RPMI8226 (cell line): ENCODE results near the gene TIGD1.
"Not testable (repeated sequence)": the region's sequence is repeated elsewhere in the genome, so short reads cannot be mapped to it uniquely, and the experiment has no call there.

Experiments used
- DNase-seq: peaks from one replicate; pipeline ENCODE4 v3.0.0-alpha.2; 2015

Gene TIGD1

DNA sequence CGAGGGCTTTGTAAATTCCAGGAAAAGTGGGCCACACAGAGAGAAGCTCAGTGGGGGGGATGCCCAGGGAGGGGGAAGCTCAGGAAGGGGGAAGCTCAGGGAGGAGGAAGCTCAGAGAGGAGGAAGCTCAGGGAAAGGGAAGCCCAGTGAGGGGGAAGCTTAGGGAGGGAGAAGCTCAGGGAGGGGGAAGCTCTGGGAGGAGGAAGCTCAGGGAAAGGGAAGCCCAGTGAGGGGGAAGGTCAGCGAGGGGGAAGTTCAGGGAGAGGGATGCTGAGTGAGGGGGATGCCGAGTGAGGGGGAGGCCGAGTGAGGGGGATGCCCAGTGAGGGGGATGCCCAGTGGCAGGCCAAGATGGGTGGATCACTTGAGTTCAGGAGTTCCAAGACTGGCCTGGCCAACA lies 11.7 kb downstream of the TIGD1 start:
- DNase-seq: no peak

DNA sequence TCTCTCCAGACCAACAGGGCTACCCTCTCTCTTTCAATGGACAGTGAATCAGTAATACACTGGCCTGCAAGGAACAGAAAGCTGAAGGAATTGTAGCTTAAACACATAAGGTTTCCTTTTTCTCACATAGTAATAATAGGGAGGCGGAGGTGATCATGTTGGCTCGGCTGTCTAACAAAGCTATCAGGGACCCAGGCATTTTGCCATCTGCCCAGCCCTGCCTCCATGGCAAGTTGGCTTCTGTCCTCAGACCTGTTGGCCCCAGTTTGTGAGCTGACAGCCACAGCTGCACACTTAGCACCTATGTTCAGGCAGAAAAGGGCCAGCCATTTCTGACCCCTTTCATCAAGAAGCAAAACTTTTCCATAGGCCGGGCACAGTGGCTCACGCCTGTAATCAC lies 12.9 kb downstream of the TIGD1 start:
- DNase-seq: no peak

DNA sequence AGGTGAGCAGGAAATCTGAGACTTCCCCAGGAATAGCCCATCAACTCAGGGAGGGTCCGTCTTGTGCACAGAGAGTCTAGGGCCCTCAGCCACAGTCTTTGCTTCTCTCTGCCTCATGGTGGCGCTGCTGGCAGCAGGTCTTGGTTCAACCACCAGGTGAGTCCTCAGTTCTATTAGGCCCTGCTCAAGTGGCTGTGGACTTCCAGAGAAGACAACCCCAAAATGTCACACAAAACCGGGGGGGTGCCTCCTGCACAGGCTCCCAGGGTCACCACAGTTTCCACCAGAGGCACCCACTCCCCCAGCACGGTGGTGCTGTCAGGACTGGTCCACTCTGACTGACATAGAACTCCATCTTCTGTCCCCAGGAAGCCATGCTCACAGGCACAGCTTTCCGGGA lies 13.3 kb downstream of the TIGD1 start:
- DNase-seq: peak; percentile 38

DNA sequence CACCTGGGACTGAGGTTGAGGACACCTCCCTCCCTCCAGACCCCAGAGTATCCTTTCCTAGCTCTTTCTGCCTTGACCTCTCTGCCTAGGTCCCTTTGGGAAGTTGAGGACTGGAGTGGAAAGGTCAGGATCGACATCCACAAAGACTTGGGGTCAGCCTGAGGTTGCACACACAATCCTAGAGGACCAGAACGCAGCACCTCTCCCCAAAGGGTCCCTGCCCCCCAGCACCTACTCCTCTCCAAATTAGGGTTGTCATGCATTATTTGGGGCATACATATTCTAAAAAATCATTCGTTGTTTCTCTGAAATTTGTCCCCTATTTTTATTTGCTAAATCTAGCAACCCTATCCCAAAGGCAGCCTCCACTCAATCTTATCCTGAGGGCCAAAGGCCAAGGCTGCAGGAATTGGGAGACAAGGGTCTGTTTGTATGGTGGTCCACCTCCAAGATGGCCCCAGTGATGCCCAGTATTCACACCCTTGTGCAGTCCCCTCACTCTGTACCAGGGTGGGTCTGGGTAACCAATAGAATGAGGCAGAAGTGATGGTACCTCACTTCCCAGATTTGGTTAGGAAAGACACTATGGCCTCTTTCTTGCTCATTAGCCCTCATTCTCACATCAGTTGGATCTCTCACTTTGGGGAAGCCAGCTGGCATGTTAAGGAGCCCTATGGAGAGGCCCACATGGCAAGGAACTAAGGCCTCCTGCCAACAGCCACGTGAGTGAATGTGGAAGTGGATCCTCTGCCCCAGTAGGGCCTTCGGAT lies 14.4 kb downstream of the TIGD1 start:
- DNase-seq: no peak

DNA sequence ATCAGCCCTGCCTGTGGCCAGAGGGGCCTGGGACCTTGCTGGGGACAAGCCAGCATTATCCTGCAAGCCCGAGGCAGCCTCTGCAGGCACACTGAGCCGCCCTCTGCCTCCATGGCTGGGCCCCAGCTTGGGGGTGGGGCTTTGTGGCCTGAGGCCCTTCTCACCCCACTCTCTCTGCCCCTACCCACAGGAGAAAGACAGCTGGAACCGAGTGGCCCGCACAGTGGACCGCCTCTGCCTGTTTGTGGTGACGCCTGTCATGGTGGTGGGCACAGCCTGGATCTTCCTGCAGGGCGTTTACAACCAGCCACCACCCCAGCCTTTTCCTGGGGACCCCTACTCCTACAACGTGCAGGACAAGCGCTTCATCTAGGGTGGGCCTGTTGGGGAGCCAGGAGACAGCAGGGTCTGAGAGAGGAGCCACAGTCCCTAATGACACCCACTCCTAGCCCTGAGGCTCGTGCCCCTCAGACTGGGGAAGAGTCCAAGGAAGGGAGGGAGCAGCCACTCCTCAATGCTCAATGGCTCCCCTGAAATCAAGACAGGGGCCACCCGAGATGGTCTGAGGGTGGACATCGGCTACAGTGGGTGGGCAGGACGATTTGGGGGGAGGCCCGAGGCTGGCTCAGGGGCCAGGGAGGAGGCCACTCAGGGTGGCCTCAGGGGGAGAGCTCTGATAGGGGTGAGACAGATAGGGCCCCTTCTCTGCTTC lies 15.3 kb downstream of the TIGD1 start:
- no peak for DNase-seq

DNA sequence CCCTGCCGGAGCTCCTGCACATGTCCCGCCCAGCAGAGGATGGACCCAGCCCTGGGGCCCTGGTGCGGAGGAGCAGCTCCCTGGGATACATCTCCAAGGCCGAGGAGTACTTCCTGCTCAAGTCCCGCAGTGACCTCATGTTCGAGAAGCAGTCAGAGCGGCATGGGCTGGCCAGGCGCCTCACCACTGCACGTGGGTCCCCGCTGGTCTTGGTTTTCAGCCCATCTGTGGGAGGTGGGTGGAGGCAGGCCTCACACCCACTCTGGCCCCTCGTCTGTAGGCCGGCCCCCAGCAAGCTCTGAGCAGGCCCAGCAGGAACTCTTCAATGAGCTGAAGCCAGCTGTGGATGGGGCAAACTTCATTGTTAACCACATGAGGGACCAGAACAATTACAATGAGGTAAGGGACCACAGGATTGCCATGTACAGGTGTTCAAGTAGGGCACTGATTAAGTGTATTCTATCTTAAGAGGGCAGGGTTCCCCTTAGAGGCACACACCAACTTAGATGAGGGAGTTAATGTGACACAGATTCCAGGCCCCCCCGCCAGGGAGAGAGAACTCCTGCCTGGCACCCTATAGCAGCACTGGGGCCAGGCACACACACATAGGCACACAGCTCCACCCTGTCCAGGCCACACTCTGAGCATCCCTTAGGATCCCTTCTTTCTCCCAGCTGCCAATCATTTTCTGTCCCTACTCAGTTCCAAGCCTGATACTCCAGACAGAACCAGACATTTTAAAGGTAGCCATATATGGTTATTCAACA lies 16.2 kb downstream of the TIGD1 start:
- DNase-seq: no peak

DNA sequence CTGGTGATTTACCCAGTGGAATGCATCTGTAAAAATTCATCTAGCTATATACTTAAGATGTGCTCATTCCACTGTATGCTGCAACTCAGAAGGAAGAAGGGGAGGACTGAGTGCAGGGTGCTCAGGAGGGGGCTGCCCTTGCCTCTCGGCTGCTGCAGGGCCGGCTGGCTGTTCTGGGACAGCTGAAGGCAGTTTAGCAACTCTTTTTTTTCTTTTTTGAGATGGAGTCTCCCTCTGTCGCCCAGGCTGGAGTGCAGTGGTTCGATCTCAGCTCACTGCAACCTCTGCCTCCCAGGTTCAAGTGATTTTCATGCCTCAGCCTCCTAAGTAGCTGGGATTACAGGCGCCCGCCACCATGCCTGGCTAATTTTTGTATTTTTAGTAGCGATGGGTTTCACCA lies 17.5 kb downstream of the TIGD1 start:
- DNase-seq: not testable (repeated sequence)

DNA sequence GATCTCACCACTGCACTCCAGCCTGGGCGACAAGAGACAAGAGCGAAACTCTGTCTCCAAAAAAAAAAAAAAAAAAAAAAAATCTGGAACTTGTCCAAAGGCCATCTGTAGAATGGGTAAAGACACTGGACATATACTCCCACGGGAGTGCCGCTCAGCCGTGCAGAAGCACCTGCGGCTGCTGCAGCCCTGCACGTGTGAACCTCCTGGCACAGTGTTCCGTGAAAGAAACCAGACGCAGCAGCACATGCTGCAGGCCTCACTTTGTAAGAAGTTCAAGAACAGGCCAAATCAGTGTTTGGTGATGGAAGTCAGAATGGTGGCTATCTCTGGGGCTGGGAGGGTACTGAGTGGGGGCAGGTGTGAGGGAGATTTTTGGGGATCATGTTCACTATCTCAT lies 17.9 kb downstream of the TIGD1 start:
- DNase-seq: peak; percentile 51

DNA sequence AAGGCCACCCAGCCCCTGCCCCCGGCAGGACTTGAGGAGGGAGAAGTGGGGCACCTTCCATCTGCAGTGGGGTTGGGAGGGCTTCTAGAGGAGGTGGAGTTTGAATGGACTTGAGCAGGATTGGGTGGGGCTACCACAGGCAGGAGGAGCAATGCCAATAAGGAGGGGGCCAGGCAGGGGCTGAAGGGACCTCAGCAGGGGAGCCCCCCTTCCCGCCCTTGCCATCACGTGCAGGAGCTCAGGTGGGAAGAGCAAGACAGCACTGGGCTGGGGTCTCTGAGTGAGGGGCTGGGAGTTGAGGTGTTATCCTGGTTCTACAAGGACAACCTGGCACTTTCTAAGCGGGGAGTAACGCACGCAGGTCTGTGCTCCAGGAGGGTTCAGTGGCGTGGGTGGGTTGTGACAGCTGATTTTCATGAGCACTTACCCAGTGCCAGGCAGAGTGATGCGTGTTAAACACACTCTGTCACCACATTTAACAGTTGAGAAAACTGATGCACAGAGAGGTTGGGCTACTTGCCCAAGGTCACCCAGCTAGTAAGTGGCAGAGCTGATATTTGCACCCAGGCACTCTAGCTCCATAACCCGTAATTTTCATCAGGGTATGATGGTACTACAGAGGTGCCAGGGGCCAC lies 19.6 kb downstream of the TIGD1 start:
- DNase-seq: no peak

DNA sequence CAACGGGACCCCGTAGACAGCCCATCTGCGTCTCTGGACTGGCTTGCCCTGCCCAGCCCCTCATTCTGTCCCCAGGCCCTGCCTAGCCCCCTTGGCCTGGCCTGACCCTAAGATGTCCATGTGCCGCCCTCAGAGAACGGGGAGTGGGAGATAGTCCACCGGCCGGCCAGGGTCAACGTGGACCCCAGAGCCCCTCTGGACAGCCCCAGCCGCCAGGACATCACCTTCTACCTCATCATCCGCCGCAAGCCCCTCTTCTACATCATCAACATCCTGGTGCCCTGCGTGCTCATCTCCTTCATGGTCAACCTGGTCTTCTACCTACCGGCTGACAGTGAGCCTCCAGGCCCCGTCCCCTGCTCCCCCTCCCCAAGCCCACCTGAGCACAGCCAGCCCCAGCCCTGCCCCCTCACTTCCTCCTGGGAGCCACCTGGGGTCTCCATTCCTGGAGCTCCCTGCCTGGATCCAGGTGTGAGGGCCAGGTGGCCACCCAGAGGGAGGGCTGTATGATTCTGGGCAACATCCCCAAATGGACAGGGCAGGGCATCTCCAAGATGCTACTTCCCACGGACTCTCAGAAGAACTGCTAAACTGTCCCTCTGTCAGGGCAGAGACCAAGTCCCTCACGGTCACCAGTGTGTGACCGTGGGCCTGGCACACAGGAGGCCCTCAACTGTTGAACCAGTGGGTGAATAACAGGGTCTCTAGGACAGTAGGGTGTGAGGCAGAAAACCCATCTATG lies 20.4 kb downstream of the TIGD1 start:
- no peak for DNase-seq

DNA sequence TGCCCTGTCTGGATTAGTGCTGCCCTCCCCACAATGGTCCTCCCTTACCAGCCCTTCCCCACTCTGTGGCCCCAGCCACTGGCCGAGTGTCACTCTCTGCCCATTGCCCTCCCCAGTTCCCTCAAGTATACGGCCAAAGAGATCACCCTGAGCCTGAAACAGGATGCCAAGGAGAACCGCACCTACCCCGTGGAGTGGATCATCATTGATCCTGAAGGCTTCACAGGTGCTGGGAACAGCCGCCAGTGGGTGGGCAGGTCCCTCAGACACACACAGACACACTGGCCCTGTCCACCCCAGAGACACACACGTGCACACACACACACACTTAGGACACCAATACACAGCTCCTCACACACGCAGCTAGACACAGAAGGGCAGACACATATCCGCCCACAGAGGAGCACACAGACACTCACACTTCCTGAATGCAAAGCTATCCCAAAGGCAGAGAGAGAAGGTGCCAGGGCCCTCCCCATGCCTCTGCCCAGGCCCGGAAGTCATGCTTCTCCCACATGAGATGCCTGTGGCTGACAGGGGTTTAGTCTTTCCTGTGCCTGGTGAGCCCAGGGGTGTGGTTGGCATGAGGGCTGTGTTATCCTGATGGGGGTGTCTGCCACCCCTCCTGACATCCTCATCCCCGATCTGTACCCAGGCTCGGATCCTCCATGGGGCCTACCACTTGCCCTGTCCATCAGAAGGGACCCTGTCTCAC lies 21.5 kb downstream of the TIGD1 start:
- no peak for DNase-seq

DNA sequence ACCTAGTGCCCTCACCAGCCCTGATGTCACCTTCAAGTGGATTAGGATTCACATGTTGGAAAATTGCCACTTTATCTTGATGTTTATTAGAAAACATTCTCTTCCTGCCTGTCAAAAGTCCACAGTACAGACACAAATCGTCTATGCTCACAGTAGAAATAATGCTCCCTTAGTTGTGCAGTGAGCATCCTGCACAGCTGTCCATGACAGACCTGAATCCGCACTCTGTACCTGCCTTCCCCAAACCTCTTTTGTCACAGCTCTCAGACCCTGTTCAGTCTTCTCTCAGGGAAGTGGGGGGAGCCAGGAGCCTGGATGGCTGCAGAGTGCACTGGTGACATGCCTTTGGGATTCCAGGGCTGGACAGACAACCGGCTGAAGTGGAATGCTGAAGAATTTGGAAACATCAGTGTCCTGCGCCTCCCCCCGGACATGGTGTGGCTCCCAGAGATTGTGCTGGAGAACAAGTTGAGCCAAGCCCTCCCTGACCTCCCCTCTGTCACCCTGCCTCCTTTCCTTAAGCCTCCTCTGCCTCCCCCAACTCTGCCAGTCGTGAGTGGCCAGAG lies 22.4 kb downstream of the TIGD1 start:
- DNase-seq: no peak

DNA sequence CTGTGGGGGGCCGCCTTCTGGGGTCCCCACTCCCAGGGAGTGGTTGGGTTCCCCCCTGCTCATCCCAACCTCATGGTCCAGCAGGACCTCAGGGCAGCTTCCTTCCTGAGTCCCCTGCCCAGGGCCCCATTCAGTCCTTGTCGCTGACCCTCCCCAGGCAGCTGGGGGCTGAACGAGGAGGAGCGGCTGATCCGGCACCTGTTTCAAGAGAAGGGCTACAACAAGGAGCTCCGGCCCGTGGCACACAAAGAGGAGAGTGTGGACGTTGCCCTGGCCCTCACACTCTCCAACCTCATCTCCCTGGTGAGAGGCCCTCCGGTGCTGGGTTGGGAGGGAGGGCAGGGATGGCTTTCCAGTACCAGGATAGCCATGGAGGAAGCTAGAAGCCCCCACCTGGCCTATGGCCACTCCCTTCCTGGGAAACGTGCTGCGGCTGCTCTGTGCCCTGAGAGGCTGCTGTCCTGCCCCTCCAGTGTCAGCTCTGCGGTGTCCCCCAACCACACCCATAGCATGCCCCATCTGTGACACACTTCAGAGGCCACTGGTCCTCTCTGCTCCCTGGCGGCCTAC lies 23.9 kb downstream of the TIGD1 start:
- no peak for DNase-seq

DNA sequence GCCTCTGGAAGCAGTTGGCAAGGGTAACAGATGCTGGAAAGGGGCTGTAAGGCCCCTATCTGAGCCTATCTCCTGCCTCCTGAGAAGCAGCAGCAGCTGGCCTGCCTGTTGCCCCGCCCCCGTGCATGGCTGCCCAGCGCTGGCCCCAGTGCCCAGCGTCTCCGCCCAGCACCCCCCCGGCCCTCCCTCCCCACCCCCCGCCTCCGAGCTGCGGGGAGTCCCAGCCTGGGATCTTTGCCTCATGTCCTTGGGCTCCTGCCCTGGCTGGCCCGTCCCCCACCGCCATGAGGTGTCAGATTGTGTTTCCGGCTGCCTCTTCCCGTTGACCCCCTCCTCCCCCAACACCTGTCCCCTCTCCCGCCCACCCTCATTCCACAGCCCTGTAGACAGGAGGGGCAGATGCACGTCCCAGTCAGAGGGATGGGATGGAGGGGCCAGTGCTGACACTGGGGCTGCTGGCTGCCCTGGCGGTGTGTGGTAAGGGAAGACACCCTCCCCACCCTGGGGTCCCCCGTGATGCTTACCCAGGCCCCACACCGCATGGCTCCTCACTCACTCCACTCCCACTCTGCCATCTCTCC lies 24.5 kb downstream of the TIGD1 start, which contains the start of gene CHRND:
Gene CHRND, plus strand, starts transcription at position 370 of the 581 bp plus-strand sequence. Its CDS starts 56 bp downstream, at position 426.
- DNase-seq: no peak

DNA sequence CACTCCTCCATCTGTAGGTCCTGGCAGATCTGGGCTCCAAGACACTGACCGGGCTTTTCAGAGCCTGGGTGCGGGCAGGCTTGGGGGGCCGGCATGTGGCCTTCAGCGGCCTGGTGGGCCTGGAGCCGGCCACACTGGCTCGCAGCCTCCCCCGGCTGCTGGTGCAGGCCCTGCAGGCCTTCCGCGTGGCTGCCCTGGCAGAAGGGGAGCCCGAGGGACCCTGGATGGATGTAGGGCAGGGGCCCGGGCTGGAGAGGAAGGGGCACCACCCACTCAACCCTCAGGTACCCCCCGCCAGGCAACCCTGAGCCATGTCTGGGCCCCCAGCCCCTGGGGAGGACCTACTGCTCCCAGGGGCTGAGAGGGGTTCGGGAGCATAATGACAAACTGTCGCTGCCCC lies 25.2 kb downstream of the TIGD1 start:
- no peak for DNase-seq

DNA sequence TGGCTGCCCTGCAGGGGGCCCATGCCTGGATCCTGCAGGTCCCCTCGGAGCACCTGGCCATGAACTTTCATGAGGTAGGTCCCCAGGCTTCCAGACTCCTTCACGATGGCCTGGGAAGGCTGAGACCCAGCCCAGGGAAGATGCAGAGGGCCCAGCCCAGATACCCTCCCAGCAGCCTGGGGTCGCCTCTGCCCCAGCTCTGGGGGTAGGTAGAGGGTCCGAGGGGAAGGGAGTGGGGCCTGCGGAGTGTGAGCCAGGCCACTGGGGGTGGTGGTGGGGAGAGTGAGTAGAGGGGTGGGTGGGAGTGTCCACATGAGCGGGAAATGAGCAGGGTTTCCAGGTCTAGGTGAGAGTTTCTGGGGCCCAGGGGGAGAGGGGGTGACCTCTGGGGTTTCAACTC lies 25.6 kb downstream of the TIGD1 start:
- DNase-seq: no peak

DNA sequence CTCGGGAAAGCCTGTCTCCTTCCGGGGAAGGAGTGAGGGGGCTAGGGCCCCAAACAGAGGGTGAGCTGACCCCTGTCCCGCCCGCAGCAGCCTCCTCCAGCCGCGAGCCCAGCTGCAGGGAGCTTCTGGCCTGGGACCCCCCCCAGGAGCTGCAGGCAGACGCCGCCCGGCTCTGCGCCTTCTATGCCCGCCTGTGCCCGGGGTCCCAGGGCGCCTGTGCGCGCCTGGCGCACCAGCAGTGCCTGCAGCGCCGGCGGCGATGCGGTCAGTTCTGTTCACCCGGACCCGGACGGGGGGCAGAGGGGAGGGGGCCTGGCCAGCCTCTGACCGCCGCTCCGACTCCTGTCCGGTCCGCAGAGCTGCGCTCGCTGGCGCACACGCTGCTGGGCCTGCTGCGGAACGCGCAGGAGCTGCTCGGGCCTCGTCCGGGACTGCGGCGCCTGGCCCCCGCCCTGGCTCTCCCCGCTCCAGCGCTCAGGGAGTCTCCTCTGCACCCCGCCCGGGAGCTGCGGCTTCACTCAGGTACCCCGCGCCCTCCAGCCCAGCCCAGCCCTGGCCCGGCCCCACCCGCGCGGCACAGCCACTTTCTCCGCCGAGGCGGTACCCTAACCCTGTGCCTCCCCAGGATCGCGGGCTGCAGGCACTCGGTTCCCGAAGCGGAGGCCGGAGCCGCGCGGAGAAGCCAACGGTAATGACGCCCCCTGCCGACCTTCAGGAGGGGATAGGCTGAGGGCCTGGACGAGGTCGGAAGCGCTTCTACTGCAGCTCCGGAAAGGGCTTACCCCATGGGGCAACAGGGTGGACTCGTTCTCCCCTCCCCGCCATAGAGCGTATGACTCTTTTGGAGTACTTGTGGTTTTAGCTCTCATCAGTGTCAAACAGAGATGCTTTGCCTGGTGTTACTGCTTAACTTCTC lies 26.4 kb downstream of the TIGD1 start:
- no peak for DNase-seq

DNA sequence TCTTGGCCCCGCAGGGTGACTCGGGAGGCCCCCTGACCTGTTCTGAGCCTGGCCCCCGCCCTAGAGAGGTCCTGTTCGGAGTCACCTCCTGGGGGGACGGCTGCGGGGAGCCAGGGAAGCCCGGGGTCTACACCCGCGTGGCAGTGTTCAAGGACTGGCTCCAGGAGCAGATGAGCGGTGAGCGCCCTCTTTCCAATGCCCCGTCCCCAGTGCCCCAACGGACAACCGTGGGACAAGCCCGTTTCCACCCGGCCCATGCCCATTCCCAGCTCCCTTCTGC lies 27.0 kb downstream of the TIGD1 start:
- no peak for DNase-seq

DNA sequence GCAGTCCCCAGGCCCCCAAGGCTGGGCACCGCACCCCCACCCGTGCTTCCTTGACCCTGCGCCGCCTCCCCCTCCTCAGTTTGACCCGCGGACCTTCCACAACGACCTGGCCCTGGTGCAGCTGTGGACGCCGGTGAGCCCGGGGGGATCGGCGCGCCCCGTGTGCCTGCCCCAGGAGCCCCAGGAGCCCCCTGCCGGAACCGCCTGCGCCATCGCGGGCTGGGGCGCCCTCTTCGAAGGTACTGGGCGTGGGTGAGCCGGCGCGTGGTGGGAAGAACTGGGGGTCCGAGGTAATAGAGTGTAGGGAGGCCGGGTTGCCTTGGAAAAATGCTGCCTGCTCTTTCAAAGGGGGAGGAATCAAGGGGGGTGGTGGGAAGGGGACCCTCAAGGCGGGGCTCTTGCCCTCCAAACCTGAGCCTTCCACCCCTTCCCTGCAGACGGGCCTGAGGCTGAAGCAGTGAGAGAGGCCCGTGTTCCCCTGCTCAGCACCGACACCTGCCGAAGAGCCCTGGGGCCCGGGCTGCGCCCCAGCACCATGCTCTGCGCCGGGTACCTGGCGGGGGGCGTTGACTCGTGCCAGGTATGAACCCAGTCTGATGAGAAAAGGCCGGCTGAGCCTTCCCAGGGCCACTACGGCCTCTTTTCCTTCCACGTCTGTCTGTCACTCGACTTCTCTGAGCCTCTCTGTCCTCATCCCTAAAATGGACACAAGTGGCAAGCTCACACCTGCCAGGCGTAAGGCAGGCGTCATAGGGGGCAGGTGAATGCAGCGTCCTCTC lies 27.5 kb downstream of the TIGD1 start:
- DNase-seq: no peak
